SK-N-SH (cell line): ENCODE results near the gene DNM2. TPM values are rescaled to one million over a fixed set of nuclear protein-coding genes. Genes with fewer than 3 reads are reported as not detected.

Experiments
- CTCF ChIA-PET: fragments of 300-600, 350-600 bp; formaldehyde crosslinking; extraction: SDS; loops from one replicate; lab custom pipeline; 2021; lab: Yijun Ruan, JAX
- POLR2A ChIA-PET: fragments of 350-600 bp; sonication (Branson Sonifier 250); formaldehyde crosslinking; extraction: SDS; loops from one replicate; lab custom pipeline; 2020; ENCODE audit warnings: antibody characterized with exemption, inconsistent platforms; lab: Yijun Ruan, JAX
- DNase-seq: peaks from one replicate; pipeline ENCODE4 v3.0.0; 2012
- H2AFZ ChIP-seq: fragments of 200-600 bp; sonication (generic); 2 replicates; pipeline ENCODE4 v1.8.1; 2016; ENCODE audit warnings: antibody characterized with exemption, mild to moderate bottlenecking, low read depth
- H3F3A ChIP-seq: fragments of 200-600 bp; sonication (generic); replicated peaks from 2 replicates; pipeline ENCODE3; 2016; ENCODE audit warnings: antibody characterized with exemption, mild to moderate bottlenecking; ENCODE audit not compliant: insufficient read depth
- H3K27ac ChIP-seq, 2 experiments: fragments of 200-500 bp in 1 of 2; fragments of 200-600 bp in 1 of 2; sonication (Bioruptor generic) in 1 of 2; sonication (generic), shearing (Covaris generic) in 1 of 2; 2 replicates each; pipeline versions ENCODE4 v1.5.1 to v1.6.1; 2014 to 2016; ENCODE audit warnings: low read depth in 2 of 2, inconsistent platforms in 1 of 2, low read length in 1 of 2, mild to moderate bottlenecking in 1 of 2, mixed read lengths in 1 of 2
- H3K27me3 ChIP-seq: fragments of 200-600 bp; sonication (generic), shearing (Covaris generic); 2 replicates; pipeline ENCODE4 v1.6.1; 2016; ENCODE audit warnings: mixed run types; ENCODE audit not compliant: insufficient read depth
- H3K36me3 ChIP-seq, 2 experiments: fragments of 200-500 bp in 1 of 2; fragments of 200-600 bp in 1 of 2; sonication (Bioruptor generic) in 1 of 2; sonication (generic) in 1 of 2; replicated peaks in 1 of 2; 2 replicates each; pipeline versions ENCODE3 to v1.5.1; 2014 to 2016; ENCODE audit warnings: low read length in 1 of 2, mild to moderate bottlenecking in 1 of 2; ENCODE audit not compliant: insufficient read depth in 2 of 2, control insufficient read depth in 1 of 2
- H3K4me1 ChIP-seq, 2 experiments: fragments of 200-500 bp in 1 of 2; fragments of 200-600 bp in 1 of 2; sonication (Bioruptor generic) in 1 of 2; sonication (generic), shearing (Covaris generic) in 1 of 2; 2 replicates each; pipeline versions ENCODE4 v1.5.1 to v1.6.1; 2014 to 2016; ENCODE audit warnings: low read depth in 1 of 2, low read length in 1 of 2, mixed run types in 1 of 2; ENCODE audit not compliant: insufficient read depth in 2 of 2, control insufficient read depth in 1 of 2
- H3K4me2 ChIP-seq: fragments of 200-600 bp; sonication (generic), shearing (Covaris generic); 2 replicates; pipeline ENCODE4 v1.6.1; 2017; ENCODE audit warnings: mixed run types
- H3K4me3 ChIP-seq, 2 experiments: fragments of 200-500 bp in 1 of 2; fragments of 200-600 bp in 1 of 2; sonication (Bioruptor generic) in 1 of 2; sonication (generic), shearing (Covaris generic) in 1 of 2; 2 replicates each; pipeline versions ENCODE4 v1.5.1 to v1.8.1; 2014 to 2016; ENCODE audit warnings: low read depth in 2 of 2, inconsistent platforms in 1 of 2, low read length in 1 of 2, mild to moderate bottlenecking in 1 of 2, mixed read lengths in 1 of 2, moderate library complexity in 1 of 2
- H3K79me2 ChIP-seq: fragments of 200-600 bp; sonication (generic); 2 replicates; pipeline ENCODE4 v1.8.1; 2017; ENCODE audit warnings: mild to moderate bottlenecking; ENCODE audit not compliant: insufficient read depth
- H3K9ac ChIP-seq: fragments of 200-600 bp; sonication (generic); 2 replicates; pipeline ENCODE4 v1.6.1; 2017; ENCODE audit warnings: mixed run types
- H3K9me2 ChIP-seq: fragments of 200-600 bp; sonication (generic); 2 replicates; pipeline ENCODE4 v1.6.1; 2017; ENCODE audit warnings: mixed run types
- H3K9me3 ChIP-seq: fragments of 200-600 bp; sonication (generic); 2 replicates; pipeline ENCODE4 v1.6.1; 2017; ENCODE audit warnings: mixed run types, mild to moderate bottlenecking, moderate library complexity
- H4K20me1 ChIP-seq: fragments of 200-600 bp; sonication (generic); 2 replicates; pipeline ENCODE4 v1.6.1; 2017; ENCODE audit warnings: mild to moderate bottlenecking, mixed run types; ENCODE audit not compliant: insufficient read depth
- CHD2 ChIP-seq: fragments of 150-350 bp; IDR thresholded peaks from 2 replicates; pipeline ENCODE4 v1.6.1; 2018; ENCODE audit warnings: low read length; ENCODE audit not compliant: partially characterized antibody
- CTCF ChIP-seq: fragments of 200-600 bp; sonication (generic); IDR thresholded peaks from 2 replicates; pipeline ENCODE4 v1.6.1; 2017; ENCODE audit warnings: antibody characterized with exemption, mild to moderate bottlenecking, moderate library complexity
- EZH2phosphoT487 ChIP-seq: fragments of 200-600 bp; sonication (generic); IDR thresholded peaks from 2 replicates; pipeline ENCODE4 v1.6.1; 2017; ENCODE audit warnings: low read depth, mixed run types, mild to moderate bottlenecking, antibody characterized with exemption, moderate library complexity, borderline replicate concordance
- FOXJ3 ChIP-seq: sonication (generic); formaldehyde crosslinking; IDR thresholded peaks from 2 replicates; pipeline ENCODE4 v1.5.1; 2020; ENCODE audit warnings: mild to moderate bottlenecking, missing genetic modification reagents
- GABPA ChIP-seq: IDR thresholded peaks from 2 replicates; pipeline ENCODE4 v1.4.0; 2012; ENCODE audit warnings: low read depth, mild to moderate bottlenecking
- MEF2A ChIP-seq: IDR thresholded peaks from 2 replicates; pipeline ENCODE4 v1.4.0; 2012; ENCODE audit warnings: low read depth, borderline replicate concordance
- MXI1 ChIP-seq: IDR thresholded peaks from 2 replicates; pipeline ENCODE4 v1.6.1; 2012; ENCODE audit warnings: mild to moderate bottlenecking, low read depth, low read length, improper control_type of control experiment
- POLR2AphosphoS5 ChIP-seq: IDR thresholded peaks from 2 replicates; pipeline ENCODE4 v1.6.1; 2012; ENCODE audit warnings: low read depth, low read length
- RCOR1 ChIP-seq: fragments of 150-350 bp; IDR thresholded peaks from 2 replicates; pipeline ENCODE4 v1.6.1; 2017; ENCODE audit warnings: antibody characterized with exemption, low read length
- RFX5 ChIP-seq: IDR thresholded peaks from 2 replicates; pipeline ENCODE4 v1.6.1; 2012; ENCODE audit warnings: mild to moderate bottlenecking, improper control_type of control experiment, low read length
- RXRA ChIP-seq: IDR thresholded peaks from 2 replicates; pipeline ENCODE4 v1.4.0; 2012; ENCODE audit warnings: low read depth, mild to moderate bottlenecking, borderline replicate concordance
- TCF12 ChIP-seq: IDR thresholded peaks from 2 replicates; pipeline ENCODE4 v1.4.0; 2012
- WGBS: methylation state at CpG from one replicate; pipeline ENCODE4 v1.1.6; 2017; ENCODE audit warnings: low lambda C conversion rate; 5-methylcytosine and 5-hydroxymethylcytosine counted together
- polyA plus RNA-seq, 3 experiments: library from polyadenylated mRNA; depleted of rRNA; stranded (reverse); fragments of >200 nt; gene quantifications; 2 replicates each; pipeline ENCODE4 v1.2.3, GENCODE V29; 2012
- TF ChIP-seq, protein P1 (sequence below): IDR thresholded peaks from 2 replicates; pipeline ENCODE4 v1.6.1; 2012; ENCODE audit warnings: mild to moderate bottlenecking, low read depth, low read length, moderate library complexity
- TF ChIP-seq, protein P2 (sequence below): IDR thresholded peaks from 2 replicates; pipeline ENCODE4; 2012
- TF ChIP-seq, protein P3 (sequence below): IDR thresholded peaks from 2 replicates; pipeline ENCODE4 v1.4.0; 2012; ENCODE audit warnings: low read depth, borderline replicate concordance

Gene DNM2
- polyA plus RNA-seq, 1 of the 3 experiments (the other 2 are of a cell fraction), result 52.5 TPM

GRCh38 chr19:10686193-10686592 is 31.7 kb upstream of the DNM2 start:
- H3K9me3 ChIP-seq, result no peaks in the 10 kb centered on the region
- H3K9me2 ChIP-seq, result no peaks in the 10 kb centered on the region
- 100% methylated on average over 2 of the region's 10 CpGs for WGBS
- H3K79me2 ChIP-seq, result peaks cover 32% of the 10 kb centered on the region
- no peak overlapping the region for H2AFZ ChIP-seq
- H3K9ac ChIP-seq, result no peak overlapping the region
- CTCF ChIA-PET, result interaction anchor here (0.7 to 2.6 kb wide), 2 partner anchors 14 to 15 kb away, joined by 3 to 8 read pairs; no protein-coding TSS in a partner anchor
- DNase-seq, result no peak
- H3K4me3 ChIP-seq, result no peak overlapping the region
- no peak overlapping the region for H3K27ac ChIP-seq
- POLR2A ChIA-PET, result no interaction called here
- H3K4me2 ChIP-seq, result no peak overlapping the region
- TF ChIP-seq MEF2A (no peak), MXI1 (no peak), GABPA (no peak), TCF12 (no peak), RCOR1 (no peak), RXRA (no peak), FOXJ3 (no peak), POLR2AphosphoS5 (no peak), CHD2 (no peak), RFX5 (no peak), CTCF (no peak), EZH2phosphoT487 (no peak)
- TF ChIP-seq, protein P1, sequence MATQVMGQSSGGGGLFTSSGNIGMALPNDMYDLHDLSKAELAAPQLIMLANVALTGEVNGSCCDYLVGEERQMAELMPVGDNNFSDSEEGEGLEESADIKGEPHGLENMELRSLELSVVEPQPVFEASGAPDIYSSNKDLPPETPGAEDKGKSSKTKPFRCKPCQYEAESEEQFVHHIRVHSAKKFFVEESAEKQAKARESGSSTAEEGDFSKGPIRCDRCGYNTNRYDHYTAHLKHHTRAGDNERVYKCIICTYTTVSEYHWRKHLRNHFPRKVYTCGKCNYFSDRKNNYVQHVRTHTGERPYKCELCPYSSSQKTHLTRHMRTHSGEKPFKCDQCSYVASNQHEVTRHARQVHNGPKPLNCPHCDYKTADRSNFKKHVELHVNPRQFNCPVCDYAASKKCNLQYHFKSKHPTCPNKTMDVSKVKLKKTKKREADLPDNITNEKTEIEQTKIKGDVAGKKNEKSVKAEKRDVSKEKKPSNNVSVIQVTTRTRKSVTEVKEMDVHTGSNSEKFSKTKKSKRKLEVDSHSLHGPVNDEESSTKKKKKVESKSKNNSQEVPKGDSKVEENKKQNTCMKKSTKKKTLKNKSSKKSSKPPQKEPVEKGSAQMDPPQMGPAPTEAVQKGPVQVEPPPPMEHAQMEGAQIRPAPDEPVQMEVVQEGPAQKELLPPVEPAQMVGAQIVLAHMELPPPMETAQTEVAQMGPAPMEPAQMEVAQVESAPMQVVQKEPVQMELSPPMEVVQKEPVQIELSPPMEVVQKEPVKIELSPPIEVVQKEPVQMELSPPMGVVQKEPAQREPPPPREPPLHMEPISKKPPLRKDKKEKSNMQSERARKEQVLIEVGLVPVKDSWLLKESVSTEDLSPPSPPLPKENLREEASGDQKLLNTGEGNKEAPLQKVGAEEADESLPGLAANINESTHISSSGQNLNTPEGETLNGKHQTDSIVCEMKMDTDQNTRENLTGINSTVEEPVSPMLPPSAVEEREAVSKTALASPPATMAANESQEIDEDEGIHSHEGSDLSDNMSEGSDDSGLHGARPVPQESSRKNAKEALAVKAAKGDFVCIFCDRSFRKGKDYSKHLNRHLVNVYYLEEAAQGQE, result no peak
- TF ChIP-seq, protein P2, sequence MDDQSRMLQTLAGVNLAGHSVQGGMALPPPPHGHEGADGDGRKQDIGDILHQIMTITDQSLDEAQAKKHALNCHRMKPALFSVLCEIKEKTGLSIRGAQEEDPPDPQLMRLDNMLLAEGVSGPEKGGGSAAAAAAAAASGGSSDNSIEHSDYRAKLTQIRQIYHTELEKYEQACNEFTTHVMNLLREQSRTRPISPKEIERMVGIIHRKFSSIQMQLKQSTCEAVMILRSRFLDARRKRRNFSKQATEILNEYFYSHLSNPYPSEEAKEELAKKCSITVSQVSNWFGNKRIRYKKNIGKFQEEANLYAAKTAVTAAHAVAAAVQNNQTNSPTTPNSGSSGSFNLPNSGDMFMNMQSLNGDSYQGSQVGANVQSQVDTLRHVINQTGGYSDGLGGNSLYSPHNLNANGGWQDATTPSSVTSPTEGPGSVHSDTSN, result no peak
- TF ChIP-seq, protein P3, sequence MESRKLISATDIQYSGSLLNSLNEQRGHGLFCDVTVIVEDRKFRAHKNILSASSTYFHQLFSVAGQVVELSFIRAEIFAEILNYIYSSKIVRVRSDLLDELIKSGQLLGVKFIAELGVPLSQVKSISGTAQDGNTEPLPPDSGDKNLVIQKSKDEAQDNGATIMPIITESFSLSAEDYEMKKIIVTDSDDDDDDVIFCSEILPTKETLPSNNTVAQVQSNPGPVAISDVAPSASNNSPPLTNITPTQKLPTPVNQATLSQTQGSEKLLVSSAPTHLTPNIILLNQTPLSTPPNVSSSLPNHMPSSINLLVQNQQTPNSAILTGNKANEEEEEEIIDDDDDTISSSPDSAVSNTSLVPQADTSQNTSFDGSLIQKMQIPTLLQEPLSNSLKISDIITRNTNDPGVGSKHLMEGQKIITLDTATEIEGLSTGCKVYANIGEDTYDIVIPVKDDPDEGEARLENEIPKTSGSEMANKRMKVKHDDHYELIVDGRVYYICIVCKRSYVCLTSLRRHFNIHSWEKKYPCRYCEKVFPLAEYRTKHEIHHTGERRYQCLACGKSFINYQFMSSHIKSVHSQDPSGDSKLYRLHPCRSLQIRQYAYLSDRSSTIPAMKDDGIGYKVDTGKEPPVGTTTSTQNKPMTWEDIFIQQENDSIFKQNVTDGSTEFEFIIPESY, result no peak
- no peaks in the 10 kb centered on the region for H3K27me3 ChIP-seq
- peaks cover 81% of the 10 kb centered on the region for H4K20me1 ChIP-seq
- H3K4me1 ChIP-seq, result no peaks in the 10 kb centered on the region
- peaks cover 68 to 98% of the 10 kb centered on the region in 2 experiments for H3K36me3 ChIP-seq
- H3F3A ChIP-seq, result peaks cover 13% of the 10 kb centered on the region
